Activated gamma-delta T cell (primary cell): ENCODE measurements around the gene TBC1D22A.

Source experiments
- DNase-seq: peaks from one replicate; lab custom pipeline; 2025; lab: John Stamatoyannopoulos, UW

Gene TBC1D22A

DNA sequence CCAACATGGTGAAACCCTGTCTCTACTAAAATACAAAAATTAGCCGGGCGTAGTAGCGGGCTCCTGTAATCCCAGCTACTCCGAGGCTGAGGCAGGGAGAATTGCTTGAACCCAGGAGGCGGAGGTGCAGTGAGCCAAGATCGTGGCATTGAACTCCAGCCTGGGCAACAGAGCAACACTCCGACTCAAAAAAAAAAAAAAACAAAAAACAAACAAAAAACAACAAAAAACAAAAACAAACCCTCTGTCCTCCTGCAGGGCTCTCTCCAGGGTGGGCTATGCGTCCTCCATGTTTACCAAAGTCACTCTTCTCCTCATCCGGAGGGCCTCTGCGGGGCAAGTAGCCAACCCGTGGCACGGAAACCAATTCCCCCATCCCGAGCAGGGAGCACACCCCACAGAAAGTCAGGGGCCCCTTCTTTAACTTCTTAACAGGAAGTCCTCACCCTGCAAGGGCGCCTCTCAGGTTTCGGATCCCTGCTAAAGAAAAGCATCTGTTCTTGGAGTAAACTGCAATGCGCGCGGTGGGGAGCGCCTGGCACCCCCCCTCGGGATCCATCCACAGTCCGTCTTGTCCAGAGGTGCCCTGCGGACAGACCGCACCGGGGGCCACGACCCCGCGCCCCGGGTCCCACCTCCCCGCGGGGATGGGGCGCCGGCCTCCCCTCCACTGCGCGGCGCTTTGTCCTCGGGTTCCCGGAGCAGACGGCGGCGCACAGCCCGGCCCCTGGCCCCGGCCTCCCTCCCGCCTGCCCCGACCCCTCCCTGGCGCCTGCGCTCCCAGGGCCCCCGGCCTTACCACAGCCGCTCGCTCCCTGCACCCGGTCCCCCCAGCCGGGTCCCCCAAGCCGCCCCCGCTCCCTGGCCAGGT, 25.1 kb upstream of the TBC1D22A start:
- DNase-seq, result peak; percentile 40

DNA sequence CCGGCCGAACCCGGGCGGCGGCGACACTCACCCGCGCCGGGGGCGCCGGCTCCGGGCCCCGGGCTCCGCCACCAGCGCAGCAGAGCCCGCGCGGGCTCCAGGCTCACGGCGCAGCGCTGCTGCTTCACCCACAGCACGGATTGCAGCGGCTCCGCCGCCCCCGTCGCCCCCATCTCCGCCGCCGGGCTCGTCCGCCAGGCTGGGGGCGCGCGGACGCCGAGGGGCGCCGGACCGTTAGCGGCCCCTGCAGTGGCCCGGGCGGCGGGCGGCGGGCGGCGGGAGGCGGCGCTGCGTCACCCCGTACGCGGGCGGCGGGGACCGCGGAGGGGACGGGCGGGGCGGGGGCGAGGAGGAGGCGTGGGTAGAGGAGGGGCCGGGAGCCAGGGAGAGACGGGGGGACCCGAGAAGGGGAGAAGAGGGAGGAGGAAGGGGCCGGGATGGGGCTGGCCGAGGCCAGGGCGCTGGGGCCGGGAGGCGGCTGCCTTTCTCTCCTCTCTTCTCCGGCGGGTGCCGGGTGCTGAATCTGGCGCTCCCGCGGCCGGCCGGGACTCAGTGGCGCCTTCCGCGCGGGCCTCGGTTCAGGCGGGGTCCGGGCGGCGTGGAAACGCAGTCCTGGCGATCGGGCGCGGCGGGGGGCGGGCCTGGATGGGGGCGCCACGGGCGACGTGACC, 24.3 kb upstream of the TBC1D22A start, which contains the start of gene CERK:
TSS of gene CERK (minus strand) at position 277 of the 671 bp plus-strand sequence. CDS start at position 173, 104 bp downstream.
- peak; percentile 67 for DNase-seq

DNA sequence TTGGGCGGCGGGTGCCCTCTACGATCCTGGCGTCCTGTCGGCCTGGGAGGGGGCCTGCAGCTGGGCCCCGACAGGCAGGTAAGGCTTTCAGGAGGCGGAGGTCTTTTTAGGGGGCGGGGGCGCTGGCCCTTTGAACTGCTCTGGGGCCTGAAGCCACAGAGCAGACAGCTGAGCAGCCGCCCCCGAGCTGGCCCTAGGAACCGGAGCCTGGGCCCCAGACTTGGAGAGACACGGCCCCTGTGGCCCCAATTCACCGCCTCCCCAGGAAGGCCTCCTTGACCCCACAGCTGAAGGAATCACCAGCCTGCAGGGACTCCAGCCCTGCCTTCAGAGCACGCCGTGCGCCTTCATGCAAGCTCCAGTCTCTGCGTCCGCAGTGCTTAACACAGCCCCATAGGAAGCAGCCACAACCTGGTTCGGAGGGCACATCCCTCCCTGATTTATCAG, 23.8 kb upstream of the TBC1D22A start:
- no peak for DNase-seq

DNA sequence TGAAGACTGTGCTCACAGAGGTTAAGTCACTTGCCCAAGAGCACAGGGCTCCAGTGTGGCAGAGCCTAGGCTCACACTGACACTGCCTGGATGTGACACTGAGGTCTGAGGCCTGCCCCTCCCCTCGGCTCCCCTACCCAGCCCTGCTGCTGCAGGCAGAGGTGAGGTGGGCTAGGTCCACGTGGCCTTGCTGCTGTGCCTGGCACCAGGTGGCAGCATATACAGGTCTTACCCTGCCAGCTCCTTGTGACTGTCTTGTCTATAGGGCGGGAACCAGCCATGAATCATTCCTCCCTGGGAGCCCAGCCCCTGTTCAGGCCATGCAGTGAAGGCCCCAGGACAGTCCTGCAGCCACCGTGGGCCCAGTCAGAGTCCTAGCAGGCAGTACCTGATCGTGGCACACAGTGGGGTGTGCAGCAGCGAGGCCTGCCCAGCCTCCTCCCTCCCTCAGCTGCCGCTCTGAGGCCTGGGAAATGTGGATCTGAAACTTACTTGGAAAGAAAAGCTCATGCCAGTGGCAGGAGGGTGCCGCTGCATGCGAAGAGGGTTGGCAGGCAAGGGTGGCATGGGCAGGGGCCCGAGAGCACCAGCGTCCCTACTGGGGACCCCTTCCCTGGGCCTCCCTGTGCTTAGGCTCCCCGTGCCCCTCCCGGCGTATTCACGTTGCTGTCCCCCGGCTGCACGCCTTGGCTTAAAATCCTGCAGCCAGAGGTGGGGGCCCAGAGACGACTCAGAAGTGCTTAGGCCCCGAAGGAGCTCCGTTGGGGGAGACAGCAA, 23.2 kb upstream of the TBC1D22A start:
- DNase-seq, result peak; percentile 62

DNA sequence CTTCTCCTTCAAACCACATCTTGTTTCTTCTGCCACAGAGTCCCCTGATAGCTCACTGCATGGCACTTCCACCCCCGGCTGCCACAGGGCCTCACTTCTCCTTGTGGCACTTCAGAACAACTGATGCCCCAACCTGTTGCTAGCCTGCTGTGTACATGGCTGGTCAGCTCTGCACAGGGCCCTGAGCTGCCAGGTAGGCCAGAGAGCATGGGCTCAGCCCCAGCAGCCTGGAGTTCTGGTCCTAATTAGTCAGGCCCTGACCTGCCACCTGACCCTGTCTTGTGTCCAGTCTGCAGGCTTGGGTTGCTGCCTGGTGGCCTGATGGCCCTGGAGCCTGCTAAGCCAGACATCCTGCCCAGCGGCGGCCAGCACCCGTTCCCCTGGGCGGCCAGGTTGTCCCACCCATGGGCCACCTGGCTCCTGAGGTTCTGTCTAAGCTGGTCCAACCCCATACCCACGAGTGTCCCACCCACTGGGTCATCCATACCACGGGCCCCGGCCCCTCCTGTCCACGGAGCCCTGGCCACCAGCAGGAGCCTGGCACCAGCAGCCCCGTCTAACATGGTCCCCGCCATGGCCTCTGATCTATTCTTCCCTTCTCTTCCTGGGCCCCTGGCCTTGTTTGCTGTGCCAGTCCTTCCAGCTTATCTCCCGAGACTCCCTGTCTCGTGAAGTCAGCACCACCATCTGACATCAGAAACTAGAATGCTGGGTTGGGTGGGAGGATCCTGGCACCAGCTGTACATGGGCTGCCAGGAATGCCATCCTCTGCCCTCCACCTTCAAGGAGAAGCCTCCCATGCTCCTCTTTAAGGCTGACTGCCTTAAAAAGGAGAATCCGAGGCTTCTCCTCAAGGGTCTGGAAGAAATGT, 21.3 kb upstream of the TBC1D22A start:
- DNase-seq, result no peak

DNA sequence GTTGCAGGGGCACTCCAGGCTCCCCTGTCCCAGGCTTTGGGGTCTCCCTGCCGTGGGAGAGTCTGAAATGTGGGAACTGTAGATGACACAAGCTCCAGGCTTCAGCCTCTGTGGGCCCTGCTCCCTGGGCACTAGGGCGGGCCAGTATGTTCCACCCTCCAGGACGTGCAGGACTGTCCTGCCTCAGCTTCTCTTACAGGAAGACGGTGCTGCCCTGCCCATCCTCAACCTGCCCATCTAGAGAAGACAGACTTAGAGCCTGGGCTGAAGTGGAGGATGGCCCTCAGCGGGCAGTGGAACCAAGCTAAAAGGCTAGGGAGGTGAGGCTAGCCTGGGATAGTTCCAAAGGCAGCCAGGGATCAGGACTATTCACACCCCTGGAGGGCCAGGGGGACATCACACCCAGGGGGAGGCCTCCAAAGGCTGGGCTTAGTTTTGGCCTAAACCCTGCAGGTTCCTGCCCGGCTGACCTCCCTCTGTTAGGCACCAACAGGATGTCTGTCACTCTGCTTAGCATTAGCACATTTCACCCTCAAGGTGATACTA, 20.4 kb upstream of the TBC1D22A start:
- DNase-seq, result no peak

DNA sequence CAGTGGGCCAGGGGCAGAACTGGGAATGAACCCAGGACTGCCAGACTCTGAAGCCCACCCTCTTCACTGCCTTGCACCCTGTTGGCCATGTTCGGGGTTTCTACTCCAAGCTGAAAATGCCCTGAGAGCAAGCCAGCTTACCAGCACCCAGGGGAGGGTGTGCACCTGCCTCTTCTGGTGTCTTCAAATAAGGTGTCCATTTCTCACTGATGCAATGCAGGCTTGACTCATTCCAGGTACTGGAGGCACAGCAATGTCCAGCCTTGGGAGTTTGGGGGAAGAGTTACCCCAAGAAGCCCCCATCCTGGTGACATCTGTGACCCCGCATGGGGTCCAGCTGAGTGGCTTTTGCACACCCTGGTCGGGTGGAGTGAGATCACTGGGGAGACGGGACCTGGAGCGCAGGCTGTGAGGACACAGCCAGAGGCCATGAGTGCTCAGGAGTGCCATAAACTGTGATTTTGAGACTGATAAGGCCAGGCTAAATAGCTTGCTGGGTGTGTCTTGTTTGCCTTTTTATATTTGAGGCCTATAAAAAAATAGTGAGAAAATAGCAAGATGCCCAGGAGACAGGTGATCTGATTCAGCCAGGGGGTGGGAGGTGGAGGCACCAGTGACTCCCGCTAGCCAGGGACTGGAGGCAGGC, 19.8 kb upstream of the TBC1D22A start:
- DNase-seq, result no peak

DNA sequence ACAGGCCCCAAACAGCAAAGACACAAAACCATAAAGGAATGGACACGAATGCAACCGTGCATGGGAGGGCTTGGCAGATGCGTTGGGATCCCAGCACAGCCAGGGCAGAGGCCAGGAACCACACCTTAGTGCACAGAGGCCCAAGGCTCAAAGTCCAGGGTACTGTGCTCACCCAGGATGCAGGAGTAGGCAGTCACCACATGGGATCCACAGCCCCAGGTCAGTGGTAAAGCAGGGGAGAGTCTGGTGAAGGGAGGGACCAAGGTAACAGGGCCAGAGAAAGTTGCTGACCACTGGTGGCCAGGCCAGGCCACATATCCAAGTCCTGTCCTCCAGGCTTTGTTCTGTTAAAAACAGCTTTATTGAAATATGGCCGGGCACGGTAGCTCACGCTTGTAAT, 17.9 kb upstream of the TBC1D22A start:
- DNase-seq, result no peak

DNA sequence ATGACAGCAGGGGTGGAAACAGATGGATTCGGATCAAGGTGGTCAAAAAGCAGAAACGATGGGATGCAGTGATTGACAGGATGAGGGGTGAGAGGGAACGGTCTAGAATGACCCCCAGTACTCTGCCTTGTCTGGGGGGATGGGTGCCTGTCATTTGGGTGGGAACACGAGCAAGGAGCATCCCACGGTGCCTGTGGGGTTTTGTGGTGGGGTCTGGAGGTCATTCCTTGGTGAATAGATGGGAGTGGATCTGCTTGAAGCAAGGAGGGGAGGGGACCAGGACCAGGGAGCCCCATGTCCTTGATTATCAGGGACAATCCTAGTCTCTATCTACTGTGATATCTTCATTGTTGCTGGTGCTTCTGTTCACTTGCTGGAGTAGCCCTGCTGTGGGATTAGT, 16.3 kb upstream of the TBC1D22A start:
- DNase-seq, result no peak

DNA sequence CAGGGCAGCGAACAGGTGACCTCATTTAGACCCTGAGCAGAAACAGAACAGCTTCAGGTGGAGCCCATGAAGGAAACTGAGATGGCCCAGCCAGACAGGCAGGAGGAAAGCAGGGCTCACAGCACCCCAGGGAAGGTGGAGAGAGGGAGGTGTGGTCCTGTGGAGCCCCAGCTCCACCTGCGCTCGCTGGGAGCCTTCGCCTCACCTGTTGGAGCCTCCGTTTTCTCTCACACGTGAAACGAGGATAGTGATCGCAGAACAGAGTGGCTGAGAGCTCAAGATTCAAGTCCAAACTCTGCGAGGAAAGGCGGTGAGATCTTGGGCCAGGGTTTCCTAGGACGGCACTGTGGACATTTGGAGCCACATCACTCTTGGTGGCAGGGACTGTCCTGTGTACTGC, 15.8 kb upstream of the TBC1D22A start:
- no peak for DNase-seq

DNA sequence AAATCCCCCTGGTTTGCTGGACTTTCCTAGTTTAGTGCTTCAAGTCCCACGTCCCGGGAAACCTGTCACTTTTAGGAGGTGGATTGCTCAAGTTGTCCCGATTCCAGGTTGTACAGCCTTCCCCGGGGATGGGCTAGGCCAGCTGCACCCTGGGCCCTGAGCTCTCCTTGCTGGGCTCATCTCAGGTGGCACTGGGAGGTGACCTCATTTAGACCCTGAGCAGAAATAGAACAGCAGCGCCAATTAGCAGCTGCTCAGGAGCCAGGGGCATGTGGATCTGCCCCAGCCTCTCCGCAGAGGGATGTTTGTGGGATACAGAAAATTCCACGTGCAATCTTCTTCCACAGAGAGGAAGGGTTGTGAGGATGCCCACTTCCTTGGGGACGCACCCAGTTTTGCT, 14.8 kb upstream of the TBC1D22A start:
- DNase-seq, result no peak

DNA sequence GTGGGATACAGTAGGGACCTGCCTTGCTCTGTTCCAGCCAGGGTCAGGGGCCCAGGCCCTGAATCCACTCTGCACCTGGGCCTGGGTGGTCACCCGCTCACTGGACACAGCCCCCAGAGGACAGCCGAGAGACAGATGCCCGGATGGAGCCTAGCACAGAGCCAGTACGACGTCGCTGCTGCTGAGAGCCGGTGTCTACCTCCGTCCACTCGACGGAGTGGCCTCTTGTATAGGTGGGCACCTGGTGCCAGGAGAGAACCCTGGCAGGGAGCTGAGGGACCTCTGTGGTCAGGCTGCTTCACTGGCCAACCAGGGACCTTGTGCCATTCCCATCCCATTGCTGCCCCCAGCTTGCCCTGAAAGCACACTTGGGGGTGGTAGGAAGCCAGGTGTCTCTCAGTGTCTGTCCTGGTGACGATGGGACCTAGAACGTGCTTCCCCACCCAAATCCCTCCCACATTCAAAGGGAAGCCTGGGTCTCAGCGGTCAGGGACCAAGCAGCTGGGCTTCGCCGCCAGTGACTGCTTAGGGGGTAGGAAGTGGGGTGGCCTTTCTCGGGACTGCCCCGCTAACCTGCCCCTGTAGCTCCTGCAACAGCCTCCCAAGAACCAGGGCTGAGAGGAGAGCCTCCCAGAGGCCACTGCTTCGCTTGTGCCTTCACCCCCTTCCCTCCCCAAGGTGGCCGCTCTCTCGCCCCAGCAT, 14.1 kb upstream of the TBC1D22A start:
- DNase-seq, result no peak

DNA sequence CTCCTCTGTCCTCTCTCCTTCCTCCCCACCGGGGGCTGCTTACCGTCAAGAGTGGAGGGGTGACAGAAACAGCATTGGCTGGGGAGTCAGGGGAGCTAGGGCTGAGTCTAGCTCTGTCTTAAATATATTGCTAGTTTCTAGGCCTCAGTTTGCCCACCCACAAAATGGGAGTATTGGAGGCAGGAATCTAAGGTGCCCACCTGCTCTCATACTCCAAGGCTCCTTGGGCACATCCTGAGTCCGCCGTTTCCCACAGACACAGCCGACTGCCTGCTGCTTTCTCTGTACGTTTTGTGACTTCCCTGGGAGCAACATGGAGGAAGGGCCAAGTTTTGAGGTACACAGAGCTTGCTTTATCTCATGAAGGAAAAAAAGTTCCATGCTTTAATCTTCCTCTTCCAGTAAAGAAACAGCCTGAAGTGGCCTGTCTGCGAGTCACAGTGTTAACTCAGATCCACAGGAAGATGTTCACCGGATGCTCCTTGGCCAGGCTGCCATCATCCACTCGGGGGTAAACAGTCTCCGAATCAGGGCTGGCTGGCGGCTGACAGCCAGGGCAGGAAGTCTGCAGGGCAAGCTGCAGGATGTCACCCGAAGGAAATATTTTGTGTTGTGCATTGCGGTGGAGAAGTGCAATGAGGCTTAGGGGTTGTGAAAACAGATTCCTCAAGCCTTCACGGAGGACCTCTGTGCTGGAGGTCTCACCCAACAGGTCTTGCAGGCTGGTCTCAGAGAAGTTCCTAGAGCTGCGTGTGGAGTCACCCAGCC, 13.4 kb upstream of the TBC1D22A start:
- DNase-seq, result peak; percentile 42

DNA sequence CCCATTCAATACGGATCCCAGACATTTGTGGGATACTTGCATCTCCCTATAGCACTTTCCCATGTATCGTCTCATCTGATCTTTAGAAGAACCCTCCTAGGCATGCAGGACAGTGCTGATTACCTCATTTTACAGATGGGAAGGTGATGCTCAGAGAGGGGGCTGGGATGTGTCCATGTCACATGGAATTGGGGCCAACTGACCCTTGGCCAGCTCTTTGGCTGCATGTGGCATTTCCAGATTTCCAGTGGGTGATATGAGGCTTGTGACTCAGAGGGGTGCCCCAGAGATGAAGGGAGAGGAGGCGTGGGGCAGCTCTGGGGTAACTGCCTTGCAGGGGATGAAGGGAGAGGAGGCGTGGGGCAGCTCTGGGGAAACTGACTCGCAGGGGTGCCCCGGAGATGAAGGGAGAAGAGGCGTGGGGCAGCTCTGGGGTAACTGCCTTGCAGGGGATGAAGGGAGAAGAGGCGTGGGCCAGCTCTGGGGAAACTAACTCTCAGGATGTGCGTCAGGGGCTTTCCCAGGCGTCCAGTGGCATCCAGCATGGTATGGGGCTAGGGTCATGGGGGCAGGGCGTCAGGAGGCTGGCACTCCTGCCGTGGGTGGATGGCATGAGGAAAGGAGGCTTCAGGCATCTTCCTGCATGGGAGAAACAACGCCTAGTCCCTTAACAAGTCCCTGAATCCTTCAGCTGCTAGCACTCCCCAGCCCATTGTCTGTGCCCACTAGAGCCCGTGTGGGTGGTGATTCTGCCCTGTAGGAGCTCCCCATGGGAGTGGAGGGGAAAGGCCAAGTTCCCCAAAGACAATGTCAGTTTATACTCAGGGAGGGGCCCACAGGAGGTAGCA, 12.5 kb upstream of the TBC1D22A start:
- no peak for DNase-seq

DNA sequence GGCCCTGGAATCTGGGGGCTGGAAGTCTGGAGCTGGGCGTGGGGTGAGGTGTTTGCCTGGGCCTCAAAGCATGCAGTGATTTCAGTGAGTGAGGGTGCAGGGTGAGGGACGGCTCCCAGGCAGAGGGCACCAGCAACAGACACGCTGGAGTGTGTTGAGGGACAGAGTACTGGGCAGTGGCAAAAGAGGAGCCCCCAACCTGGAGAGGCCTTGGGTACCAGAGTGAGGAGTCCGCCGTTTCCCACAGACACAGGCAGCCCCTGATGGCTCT, 12.0 kb upstream of the TBC1D22A start:
- no peak for DNase-seq

DNA sequence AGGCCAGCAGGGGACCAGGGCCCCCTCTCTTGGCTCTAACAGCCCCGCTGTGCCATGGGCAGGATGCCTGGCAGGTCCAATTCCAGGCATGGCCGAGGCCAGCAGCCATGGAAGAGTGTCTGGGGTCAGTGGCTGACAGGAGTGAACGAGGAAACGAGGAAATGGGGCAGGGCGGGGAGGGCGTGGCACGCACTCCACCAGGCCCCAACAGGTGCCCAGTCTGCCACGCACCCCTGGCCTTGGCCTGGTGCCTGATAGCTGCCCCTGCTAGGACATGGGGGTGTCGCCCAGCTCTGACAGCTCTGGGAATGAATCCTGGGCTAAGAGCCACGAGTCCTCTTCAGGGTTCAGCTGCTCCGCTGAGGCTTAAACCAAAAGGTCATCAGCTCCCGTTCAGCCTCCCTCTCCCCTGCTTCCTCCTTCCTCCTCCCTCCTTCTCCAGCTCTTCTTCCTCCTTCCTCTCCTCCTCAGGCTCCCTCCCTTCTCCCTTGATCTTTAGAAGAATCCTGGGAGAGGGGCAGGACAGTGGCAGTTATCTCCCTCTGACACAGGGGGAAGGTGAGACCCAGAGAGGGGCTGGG, 11.5 kb upstream of the TBC1D22A start:
- DNase-seq, result no peak

DNA sequence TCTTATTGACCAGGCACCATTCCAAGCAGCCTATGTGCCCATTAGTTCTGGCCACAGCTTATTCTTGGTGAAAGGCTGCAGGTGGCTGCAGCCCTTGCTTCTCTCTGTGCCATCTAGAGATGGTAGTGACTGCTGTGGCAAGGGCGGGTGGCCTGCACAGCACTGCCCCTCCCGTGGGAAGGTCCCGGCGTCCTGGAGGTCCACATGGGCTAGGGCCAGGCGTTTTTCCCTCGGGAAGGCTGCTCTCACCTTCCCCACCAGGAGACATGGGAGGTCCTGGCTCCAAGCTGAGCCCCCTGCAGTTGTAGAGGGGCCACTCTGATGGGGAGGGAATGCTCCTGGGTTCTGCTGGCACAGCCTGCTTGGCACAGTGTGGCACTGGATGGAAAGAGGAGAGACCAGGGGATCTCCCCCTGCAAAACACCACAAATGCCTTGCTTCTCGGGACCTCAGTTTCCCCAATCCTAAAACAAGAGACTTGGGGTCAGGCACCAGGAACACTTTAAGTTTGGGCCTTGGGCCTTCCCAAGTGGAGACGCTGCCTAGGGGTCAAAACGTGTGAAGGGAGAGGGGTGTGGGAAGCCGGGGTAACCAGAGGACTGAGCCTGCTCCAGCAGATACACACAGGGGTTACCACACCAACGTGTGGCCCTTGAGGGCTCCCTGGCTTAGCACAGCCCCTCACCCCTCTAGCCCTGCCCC, 10.0 kb upstream of the TBC1D22A start:
- DNase-seq, result no peak

DNA sequence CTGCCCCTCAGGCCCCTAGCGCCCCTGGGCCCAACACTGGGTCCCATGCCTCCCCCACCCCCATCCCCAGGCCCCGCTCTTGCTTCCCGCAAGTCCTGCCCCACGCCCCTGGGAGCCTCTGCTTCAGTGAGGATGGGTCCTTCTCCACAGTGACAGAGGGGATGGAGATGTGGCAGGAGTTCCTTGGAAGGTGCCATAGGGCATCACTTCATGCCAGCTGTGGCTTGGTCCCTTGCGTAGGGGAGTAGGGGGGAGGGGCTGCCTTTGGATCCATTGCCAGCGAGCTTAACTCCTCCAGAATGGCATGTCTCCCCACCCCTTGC, 9.5 kb upstream of the TBC1D22A start:
- DNase-seq, result no peak
